Neural progenitor cell (in vitro differentiated cells): ENCODE measurements around the gene PCBP1.

ENCODE experiments used
- CTCF ChIP-seq: fragments of 200-600 bp; sonication (generic); IDR thresholded peaks from 2 replicates; pipeline ENCODE4 v1.5.1; 2017; ENCODE audit warnings: antibody characterized with exemption, mild to moderate bottlenecking
- EZH2 ChIP-seq: fragments of 200-600 bp; sonication (generic); IDR thresholded peaks from 2 replicates; pipeline ENCODE4 v1.6.1; 2017; ENCODE audit warnings: antibody characterized with exemption, mild to moderate bottlenecking, moderate library complexity

DNA sequence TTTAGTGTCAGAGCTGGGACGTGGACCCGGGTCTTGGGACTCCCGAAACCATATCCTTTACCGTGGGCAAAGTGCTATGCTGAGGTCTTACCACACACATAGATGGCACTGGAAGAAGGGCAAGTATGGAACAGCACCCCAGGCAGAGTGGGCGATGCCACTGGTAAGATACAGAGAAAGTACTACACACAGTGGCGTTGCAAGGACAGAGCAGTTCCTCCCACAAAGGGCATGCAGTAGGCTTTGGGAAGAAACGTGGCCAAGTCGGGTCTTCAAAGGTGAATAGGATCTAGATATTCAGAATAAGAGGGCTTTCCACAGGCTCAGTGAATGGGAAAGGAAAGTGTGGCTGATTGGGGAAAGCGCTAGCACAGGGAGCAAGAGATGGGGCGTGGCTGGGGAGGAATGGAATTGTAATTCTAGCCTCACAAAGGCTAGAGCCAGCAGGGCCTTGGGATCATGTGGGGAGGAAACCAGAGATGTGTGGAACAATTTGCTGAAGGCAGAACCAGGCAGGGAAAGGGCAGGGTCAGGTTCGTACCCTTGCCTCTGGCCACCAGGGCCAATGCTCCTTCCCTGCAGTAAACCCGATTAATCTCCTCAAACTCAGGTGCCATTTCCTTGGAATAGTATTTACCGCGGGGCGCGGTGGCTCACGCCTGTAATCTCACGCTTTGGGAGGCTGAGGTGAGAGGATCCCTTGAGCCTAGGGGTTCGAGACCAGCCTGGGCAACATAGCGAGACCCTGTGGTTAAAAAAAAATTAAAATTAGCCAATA lies 36.0 kb downstream of the PCBP1 start:
- TF ChIP-seq CTCF = no peak
- TF ChIP-seq EZH2 = no peak
